Activated CD8-positive, alpha-beta memory T cell treated with anti-CD3 and anti-CD28 coated beads, Interleukin-2, amount 50 U/mL, for 4 hours (primary cell): ENCODE measurements around the gene SUSD2.
A peak's percentile ranks its signal among the peaks of the same experiment; 100 is the strongest.

Source experiments
- DNase-seq: peaks from one replicate; pipeline ENCODE4 v3.0.0-alpha.2; 2020

Gene SUSD2

GRCh38 chr22:24154826-24155225 is 26.5 kb upstream of the SUSD2 start:
- DNase-seq, result no peak

GRCh38 chr22:24155627-24156140 is 25.6 kb upstream of the SUSD2 start:
- peak; percentile 51 for DNase-seq

GRCh38 chr22:24156141-24156912 is 25.0 kb upstream of the SUSD2 start:
- peak; percentile 84 for DNase-seq

- DNase-seq, result peak; percentile 79
Measured at GRCh38 chr22:24156913-24157821, 24.1 kb upstream of the SUSD2 start.

- DNase-seq, result no peak
Measured at GRCh38 chr22:24157822-24158135, 23.5 kb upstream of the SUSD2 start.

- no peak for DNase-seq
Measured at GRCh38 chr22:24159650-24160049, 21.6 kb upstream of the SUSD2 start.

GRCh38 chr22:24160546-24160945 is 20.7 kb upstream of the SUSD2 start:
- no peak for DNase-seq

GRCh38 chr22:24161485-24161884 is 19.8 kb upstream of the SUSD2 start:
- no peak for DNase-seq

- no peak for DNase-seq
Measured at GRCh38 chr22:24161909-24162308, 19.4 kb upstream of the SUSD2 start.

GRCh38 chr22:24162436-24162835 is 18.9 kb upstream of the SUSD2 start:
- no peak for DNase-seq

- no peak for DNase-seq
Measured at GRCh38 chr22:24164243-24164642, 17.0 kb upstream of the SUSD2 start.

GRCh38 chr22:24164940-24165339 is 16.3 kb upstream of the SUSD2 start:
- no peak for DNase-seq

- no peak for DNase-seq
Measured at GRCh38 chr22:24165673-24166072, 15.6 kb upstream of the SUSD2 start.

- DNase-seq, result no peak
Measured at GRCh38 chr22:24166811-24167210, 14.5 kb upstream of the SUSD2 start.

- DNase-seq, result no peak
Measured at GRCh38 chr22:24169439-24170058, 11.7 kb upstream of the SUSD2 start.

- DNase-seq, result no peak
Measured at GRCh38 chr22:24170188-24170587, 11.1 kb upstream of the SUSD2 start.

- no peak for DNase-seq
Measured at GRCh38 chr22:24170632-24171031, 10.7 kb upstream of the SUSD2 start.

GRCh38 chr22:24171822-24172221 is 9.5 kb upstream of the SUSD2 start:
- no peak for DNase-seq

GRCh38 chr22:24175160-24175808 is 6.0 kb upstream of the SUSD2 start:
- peak; percentile 73 for DNase-seq

- no peak for DNase-seq
Measured at GRCh38 chr22:24176040-24176439, 5.2 kb upstream of the SUSD2 start.

GRCh38 chr22:24176630-24177029 is 4.7 kb upstream of the SUSD2 start:
- no peak for DNase-seq

GRCh38 chr22:24177045-24177444 is 4.2 kb upstream of the SUSD2 start:
- DNase-seq, result no peak

- DNase-seq, result no peak
Measured at GRCh38 chr22:24177456-24177855, 3.8 kb upstream of the SUSD2 start.
